GM19455 (cell line): ENCODE results near the gene SLC41A1.

Source experiments
- ATAC-seq: cut with Tn5 transposase; IDR thresholded peaks from one replicate; pipeline ENCODE4 v1.9.1; 2021; ENCODE audit not compliant: unreplicated experiment

The SLC41A1 gene

DNA sequence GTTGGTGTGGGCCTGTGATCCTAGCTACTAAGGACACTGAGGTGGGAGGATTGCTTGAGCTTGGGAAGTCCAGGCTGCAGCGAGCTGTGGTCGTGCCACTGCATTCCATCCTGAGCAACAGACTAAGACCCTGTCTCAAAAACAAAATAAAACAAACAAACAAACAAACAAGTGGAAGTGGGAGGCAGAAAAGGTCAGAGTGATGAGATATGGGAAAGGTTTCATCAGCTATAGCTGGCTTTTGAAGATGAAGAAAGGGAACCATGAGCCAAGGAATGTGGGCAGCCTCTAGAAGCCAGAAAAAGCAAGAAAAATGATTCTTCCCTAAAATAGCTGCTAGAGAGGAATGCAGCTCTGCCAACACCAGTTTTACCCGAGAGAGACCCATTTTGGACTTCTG, 52.4 kb downstream of the SLC41A1 start:
- ATAC-seq: no peak

DNA sequence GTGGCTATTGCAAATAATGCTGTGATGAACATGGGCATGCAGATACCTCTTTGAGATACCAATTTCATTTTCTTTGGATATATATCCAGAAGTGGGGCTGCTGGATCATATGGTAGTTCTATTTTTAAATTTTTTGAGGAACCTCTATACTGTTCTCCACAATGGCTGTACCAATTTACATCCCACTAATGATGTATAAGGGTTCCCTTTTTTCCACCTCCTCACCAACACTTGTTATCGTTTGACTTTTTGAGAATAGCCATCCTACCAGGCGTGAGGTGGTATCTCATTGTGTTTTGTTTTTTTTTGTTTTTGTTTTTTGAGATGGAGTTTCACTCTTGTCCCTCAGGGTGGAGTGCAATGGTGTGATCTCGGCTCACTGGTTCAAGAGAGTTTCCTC, 56.4 kb downstream of the SLC41A1 start:
- no peak for ATAC-seq

DNA sequence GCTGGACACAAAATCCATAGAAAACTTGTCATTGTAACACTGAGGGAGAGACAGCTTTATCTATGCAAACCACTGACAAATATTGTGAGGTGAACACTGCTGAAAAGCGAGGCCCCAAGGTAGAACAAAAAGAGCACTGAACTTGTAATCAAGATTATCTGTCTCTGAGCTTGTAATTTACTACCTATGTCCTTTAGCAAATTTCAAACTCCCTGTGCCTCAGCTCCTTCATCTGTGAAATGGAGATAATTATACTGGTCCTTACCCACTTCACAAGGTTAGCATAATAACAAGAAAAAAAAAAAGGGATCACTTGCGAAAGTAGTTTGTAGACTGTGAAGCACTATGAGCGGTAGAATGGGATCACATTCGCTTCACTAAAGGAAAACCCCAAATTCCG, 58.1 kb downstream of the SLC41A1 start:
- ATAC-seq: no peak

DNA sequence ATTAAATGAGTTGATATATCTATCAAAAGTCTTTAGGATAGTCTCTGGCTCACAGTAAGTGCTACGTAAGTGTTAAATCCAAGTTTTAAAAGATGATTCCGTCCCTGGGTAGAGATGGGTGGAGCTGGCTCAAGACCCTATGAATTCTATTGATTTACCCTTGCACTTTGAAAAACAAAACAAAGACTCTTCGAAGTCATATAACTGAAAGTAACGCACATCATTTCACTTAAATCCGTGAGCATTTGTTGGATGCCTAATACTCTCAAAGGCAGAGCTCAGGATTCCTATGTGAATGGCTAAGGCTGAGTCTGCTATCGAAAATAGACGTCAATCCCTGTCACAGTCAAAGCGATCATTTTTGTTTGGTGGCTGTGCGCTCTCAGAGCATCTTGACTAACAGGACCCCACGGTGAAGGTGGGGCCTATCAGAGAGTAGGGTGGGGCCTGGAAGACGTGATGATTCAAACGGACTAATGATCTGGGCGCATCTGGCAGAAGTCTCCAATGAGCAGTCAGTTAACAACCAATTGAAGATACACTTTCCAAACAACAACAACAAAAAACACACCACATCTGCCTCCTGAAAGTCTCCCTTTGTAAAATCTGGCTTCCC, 61.9 kb downstream of the SLC41A1 start:
- no peak for ATAC-seq

DNA sequence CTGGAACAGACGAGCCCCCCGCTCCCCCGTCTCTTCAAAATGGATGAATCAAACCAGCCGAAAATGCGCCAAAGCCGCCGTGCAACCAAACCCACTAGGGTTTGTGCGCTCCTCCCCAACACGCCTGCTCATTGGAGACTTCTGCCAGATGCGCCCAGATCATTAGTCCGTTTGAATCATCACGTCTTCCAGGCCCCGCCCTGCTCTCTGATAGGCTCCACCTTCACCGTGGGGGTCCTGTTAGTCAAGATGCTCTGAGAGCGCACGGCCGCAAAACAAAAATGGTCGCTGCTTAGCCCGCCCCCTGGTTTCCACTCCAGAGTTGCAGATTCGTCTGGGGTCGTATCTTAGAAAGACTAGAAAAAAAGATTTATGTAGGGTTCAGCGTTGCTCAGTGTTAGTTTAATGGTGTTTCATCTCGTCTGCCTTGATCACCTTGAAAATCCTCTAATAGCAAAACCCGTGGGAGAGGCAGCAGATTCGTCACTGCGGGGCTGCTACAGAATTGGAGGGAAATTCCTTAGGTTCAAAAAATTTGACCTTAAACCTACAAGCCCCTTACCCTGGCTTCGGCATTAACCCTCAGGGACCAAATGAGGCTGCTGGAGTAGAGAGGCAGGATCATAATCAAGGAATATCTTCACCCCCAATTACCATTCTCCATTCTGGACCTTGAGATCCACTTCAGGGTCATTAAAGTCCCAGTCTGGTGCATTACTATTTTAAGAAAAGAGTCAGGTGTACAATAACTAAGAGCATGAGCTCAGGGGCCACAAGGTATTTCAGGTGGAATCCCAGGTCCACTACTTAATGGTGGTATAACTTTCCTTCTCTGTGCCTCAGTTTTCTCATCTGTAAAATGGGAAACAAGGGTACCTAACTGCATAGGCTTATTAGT, 62.6 kb downstream of the SLC41A1 start, which contains the start of gene NUCKS1:
Gene NUCKS1 (minus strand): TSS at position 45 of the 898 bp plus-strand sequence. CDS start 209 bp downstream, outside the sequence.
- peak; percentile 80 for ATAC-seq

DNA sequence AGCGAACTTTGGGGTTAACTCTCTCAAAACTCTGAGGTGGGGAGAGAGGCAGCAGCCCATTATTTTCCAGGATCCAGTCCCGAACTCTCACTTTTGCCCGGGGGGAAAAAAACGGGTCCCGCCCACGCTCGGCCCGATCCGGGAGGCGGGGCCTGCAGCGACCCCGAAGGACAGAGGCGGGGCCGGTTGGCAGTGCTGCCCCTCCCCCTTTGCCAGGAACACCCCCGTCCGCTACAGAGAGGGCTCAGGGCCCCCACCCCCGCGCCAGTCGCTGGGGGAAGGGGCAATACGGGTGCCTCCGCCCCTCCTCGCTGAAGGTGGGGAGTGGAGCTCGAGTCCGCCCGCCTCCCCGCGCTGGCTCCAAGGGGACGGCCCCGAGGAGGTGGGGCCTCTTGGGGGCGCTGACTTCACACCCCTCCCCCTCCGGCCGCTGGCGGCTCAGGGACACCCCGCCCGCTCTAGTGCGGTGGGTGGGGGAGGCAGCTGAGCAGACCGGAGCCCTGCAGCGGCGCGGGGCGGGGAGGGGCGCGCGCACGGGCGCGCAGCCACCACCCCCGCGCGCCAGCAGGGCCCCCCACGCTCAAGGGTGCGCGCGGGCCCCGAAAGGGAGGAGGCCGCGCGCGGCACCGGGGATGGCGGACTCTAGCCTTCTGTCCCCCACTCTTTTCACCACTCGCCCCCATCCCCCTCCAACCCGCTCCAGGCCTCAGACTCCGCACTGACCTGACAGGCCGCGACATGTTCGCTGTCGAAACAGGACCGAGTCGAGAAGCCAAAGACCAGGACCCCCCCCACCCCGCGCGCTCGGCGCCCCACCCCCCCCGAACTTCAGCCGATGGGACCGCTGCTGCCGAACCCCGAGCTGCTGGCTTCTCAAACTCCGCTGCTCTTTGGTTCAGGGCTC, 63.5 kb downstream of the SLC41A1 start:
- ATAC-seq: peak; percentile 60

DNA sequence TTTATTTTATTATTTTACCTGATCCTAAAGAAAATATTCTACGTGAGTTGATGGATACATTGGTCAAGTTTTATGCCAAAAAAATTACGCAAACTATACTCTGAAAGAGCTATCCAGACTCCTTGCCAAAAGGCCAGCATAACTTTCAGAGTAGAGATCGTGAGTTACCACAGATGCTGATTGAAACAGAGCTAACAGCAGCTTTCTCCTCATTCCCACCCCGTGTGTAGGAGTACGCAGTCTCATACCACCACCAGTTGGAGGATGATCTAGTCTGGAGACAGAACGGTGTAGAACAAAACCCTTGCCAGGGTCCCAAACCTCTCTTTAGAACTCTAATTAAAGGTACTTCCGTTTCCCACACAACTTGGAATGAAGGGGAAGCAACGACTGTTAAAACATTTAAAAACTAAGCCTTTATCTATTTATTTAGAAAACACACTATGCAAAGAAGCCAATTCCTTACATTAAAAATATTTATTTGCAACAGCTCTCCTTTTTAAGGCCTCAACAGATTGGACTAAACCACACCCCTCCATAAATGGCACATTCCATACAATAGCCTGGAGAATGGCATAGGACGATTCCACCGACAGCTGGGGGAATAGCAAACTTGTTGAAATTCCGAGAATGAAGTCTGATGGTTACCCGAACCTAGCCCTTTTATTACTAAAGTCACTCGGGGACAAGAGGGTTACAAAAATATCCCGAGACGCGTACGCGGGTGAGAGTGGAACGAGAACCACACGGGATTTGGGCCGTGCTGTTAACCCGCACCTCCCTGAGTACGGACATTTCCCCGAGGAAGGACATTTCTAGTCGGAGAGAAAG, 64.4 kb downstream of the SLC41A1 start:
- peak; percentile 11 for ATAC-seq

DNA sequence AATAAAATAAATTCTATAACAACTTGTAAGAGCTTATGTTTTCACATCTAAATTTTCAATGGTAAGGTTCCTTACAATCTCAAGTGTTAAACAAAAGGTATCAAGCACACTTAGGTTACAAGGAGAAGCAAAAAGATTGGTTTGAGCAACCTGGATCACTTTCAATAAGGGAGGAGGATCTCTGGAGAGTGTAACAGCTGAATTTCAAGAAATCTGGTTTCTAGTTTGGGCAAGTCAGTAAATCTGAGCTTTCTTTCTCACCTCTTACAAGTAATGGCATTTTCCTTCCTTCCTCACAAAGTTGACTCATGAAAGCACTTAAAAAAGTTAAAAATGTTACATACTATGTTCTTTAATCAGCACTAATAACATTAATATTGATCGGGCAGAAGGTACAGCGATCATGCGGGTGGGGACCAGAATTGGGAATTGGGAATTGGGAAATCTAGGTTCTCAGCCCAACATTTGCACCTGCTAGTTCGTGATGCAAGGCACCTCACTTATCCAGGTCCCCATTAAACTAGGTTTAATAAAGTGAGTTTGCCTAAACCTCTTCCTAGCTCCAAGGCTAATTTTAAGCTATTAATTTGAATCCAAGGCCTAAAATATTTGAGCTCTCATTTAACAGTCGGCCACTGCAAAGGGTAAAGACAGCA, 66.1 kb downstream of the SLC41A1 start:
- ATAC-seq: no peak

DNA sequence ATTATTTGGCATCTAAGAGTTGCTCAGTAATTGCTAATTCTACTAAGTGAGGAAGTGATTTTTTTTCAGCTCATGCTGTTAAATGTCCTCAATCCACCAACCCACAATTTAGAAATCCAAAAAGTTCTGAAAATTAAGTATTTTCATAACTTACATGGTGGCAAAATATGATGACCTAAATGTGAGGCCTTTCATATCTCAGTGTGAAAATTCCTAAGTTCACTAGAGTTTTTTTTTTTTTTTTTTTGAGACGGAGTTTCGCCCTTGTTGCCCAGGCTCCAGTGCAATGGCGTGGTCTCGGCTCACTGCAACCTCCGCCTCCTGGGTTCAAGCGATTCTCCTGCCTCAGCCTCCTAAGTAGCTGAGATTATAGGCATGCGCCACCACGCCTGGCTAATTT, 68.6 kb downstream of the SLC41A1 start:
- no peak for ATAC-seq

DNA sequence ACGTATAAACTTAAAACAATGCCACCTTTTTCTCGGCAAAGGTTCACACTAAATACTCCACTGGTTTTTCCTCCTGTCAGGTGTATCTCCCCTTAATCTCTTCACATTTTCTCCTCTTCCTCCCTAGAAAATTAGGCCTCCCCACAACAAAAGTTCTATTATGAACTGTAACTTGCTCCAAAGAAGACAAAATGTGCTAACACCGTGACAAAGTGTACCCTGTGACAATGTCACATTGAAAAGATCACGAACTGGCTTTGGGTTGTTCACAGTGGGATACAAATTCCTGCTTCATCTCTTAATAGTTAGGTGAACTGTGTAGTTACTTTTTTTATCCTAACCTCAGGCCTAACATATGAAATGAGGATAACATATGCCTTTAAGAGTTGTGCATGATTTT, 69.0 kb downstream of the SLC41A1 start:
- no peak for ATAC-seq

DNA sequence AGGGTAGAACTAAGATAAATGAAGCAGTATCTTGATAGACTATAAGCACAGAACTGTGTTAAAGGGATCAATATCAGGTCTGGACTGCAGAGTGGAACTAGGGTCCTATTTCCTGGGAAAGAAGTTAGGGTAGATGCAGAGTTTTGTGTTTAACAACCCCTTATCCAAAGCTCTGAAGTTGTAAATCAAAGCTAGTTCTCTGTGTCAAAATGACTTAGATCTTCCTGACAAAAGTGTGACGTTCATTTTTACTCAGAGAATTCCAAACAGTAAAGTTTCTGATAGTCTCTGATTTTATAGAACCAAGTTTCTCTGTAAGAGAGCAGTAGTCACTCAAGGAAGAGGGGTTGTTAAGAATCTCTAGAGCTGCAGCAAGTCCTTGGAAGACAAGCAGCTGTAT, 71.3 kb downstream of the SLC41A1 start:
- ATAC-seq: no peak

DNA sequence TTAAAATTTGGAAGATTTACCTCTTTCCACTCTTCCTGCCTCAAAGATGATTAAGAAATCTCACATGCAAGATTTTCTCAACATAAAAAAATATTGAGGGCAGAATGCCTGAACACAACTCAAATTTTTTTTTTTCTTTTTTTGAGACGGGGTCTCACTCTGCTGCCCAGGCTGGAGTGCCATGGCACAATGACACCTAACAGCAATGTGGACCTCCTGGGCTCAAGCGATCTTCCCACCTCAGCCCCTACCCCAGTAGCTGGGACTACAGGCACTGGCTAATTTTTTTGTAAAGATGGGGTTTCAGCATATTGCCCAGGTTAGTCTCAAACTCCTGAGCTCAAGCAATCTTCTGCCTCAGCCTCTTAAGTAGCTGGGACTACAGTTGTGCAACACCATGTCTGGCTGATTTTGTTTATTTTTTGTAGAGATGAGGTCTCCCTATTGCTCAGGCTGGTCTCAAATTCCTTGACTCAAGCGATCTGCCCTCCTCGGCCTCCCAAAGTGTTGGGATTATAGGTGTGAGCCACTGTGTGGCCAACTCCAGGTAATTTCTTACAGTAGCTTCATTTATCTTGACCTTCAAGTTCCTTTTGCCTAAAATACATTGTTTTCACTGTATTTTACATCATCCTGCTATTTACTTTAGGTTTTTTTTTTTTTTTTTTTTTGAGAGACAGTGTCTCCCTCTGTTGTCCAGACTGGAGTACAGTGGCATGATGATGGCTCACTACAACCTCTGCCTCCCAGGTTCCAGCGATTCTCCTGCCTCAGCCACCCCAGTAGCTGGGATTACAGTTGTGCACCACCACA, 73.4 kb downstream of the SLC41A1 start:
- ATAC-seq: no peak
